VCaP (cell line): ENCODE results near the gene CDC20.

Experiments used
- H3K27ac ChIP-seq: fragments of 450-650 bp; 2 replicates; pipeline ENCODE4 v1.5.1; 2017
- TF ChIP-seq, protein P1 (sequence below): fragments of 450-650 bp; conservative IDR thresholded peaks from 2 replicates; pipeline ENCODE4 v1.5.1; 2017; ENCODE audit warnings: mild to moderate bottlenecking, moderate library complexity

Gene CDC20

DNA sequence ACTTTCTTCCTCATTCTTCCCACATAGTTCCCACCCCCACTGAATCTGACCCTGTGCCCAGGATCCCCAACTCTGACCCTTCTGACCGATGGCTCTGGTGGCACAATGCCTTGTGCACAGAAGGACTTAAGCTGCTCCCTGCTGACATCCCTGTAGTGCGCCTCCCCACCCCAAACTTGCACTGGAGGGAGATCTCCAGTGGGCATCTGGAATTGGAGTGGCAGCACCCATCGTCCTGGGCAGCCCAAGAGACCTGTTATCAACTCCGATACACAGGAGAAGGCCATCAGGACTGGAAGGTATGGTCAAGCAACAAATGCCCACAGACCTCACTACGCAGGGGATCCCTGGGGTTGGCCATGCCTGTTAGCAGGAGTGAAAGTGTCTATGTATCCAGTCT, 12.1 kb upstream of the CDC20 start:
- TF ChIP-seq, protein P1, sequence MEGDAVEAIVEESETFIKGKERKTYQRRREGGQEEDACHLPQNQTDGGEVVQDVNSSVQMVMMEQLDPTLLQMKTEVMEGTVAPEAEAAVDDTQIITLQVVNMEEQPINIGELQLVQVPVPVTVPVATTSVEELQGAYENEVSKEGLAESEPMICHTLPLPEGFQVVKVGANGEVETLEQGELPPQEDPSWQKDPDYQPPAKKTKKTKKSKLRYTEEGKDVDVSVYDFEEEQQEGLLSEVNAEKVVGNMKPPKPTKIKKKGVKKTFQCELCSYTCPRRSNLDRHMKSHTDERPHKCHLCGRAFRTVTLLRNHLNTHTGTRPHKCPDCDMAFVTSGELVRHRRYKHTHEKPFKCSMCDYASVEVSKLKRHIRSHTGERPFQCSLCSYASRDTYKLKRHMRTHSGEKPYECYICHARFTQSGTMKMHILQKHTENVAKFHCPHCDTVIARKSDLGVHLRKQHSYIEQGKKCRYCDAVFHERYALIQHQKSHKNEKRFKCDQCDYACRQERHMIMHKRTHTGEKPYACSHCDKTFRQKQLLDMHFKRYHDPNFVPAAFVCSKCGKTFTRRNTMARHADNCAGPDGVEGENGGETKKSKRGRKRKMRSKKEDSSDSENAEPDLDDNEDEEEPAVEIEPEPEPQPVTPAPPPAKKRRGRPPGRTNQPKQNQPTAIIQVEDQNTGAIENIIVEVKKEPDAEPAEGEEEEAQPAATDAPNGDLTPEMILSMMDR, result no peak
- H3K27ac ChIP-seq, result no peak overlapping the region

GRCh38 chr1:43348343-43348808, 10.4 kb upstream of the CDC20 start:
- TF ChIP-seq, protein P1, result no peak
- peak overlapping the region; percentile 93 for H3K27ac ChIP-seq

DNA sequence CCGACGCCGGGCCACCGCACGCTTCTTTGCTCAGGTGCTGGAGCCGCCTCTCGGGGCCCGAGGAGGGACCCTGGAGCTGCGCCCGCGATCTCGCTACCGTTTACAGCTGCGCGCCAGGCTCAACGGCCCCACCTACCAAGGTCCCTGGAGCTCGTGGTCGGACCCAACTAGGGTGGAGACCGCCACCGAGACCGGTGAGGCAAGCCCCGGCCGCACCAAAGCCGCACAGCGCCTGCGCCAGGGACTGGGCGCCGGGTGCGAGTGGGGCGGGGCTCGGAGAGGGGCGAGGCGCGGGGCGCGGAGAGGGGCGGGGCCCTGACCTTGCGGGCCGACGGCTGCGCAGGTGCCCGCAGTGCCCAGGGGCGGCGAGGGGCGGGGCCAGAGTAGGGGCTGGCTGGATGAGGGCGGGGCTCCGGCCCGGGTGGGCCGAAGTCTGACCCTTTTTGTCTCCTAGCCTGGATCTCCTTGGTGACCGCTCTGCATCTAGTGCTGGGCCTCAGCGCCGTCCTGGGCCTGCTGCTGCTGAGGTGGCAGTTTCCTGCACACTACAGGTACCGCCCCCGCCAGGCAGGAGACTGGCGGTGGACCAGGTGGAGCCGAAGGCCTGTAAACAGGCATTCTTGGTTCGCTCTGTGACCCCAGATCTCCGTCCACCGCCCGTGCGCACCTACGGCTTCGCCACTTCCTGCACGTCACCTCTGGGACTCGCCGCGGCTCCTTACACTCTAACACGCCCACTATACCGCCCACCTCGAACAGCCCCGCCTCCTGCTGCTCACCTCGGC, 9.8 kb upstream of the CDC20 start:
- H3K27ac ChIP-seq, result peak overlapping the region; percentile 93
- TF ChIP-seq, protein P1, result no peak; the same call in 1 of the 2 replicates

GRCh38 chr1:43349594-43350306, 9.0 kb upstream of the CDC20 start:
- TF ChIP-seq, protein P1, result no peak
- H3K27ac ChIP-seq, result peak overlapping the region; percentile 93

GRCh38 chr1:43350976-43351375, 7.8 kb upstream of the CDC20 start:
- peak overlapping the region; percentile 93 for H3K27ac ChIP-seq
- TF ChIP-seq, protein P1, result no peak

GRCh38 chr1:43351421-43352350, 7.1 kb upstream of the CDC20 start:
- peak overlapping the region; percentile 24; the same call in 1 of the 2 replicates for H3K27ac ChIP-seq
- TF ChIP-seq, protein P1, result no peak
